ENCODE results near the gene PNPLA7. TPM values are rescaled to one million over a fixed set of nuclear protein-coding genes. Genes with fewer than 3 reads are reported as not detected.
"Not testable (repeated sequence)": the region's sequence is repeated elsewhere in the genome, so short reads cannot be mapped to it uniquely, and the experiment has no call there.

Gene PNPLA7
- total RNA-seq, 1 experiment from 2014 or later: 3.9 TPM

DNA sequence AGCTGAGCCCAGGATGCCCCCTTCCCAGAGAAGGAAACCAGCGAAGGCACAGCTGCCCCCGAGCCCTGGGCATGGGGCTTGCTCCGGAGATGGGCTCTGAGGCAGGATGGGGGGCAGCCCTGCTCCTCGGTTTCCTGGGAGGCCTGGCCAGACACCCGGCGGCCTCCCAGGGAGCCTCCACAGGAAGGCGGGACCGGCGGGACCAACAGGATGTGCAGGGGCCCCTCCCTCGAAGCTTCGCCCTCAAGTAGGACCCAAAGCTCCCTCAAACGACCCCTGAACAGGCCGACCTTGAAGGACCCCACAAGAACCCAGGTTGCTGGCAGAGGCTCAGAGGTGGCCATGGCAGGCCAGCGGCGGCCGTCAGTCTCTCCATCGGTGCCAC is 138.9 kb downstream of the PNPLA7 start:
- BruUV-seq (replicated peaks): no TSS peak
- CTCF ChIA-PET: no interaction called here

DNA sequence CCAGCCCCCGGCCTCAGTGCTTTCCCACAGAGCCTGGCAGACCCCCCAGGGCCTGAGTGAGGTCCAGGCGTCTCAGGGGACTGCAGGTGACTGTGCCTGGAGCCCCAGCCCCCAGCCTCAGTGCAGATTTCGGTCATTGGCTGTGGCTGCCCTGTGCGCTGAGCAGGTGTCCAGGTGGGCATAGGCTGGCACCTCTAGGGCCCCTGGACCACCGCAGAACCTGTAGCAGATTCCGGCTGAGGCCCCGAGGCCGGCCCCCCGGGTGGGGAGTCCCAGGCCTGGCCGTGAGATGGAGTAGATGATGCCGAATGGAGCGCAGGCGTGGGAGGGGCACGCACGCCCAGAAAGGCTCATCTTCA is 139.3 kb downstream of the PNPLA7 start:
- BruUV-seq (replicated peaks): no TSS peak
- no peak for DNase-seq (ENCODE audit: low read depth, low spot score)
- H3K9me3 ChIP-seq (ENCODE audit: control insufficient read depth, insufficient read depth, low read depth, low read length): no peaks in the 10 kb centered on the region
- no peak for ATAC-seq
- H3K36me3 ChIP-seq (ENCODE audit: control insufficient read depth, insufficient read depth, low read length): no peaks in the 10 kb centered on the region
- no peaks in the 10 kb centered on the region for H3K27me3 ChIP-seq (ENCODE audit: control insufficient read depth, insufficient read depth, low read length)
- POLR2A ChIA-PET: no interaction called here
- CTCF ChIA-PET: no interaction called here
- in situ Hi-C loops (cut with HindIII; ENCODE audit: low pct_unique_long_range_greater_than_20kb, low sequenced_read_pairs) (no loop called here), intact Hi-C loops (cut with micrococcal nuclease; ENCODE audit: unreplicated experiment) (no loop called here)
- TF ChIP-seq, protein P1, sequence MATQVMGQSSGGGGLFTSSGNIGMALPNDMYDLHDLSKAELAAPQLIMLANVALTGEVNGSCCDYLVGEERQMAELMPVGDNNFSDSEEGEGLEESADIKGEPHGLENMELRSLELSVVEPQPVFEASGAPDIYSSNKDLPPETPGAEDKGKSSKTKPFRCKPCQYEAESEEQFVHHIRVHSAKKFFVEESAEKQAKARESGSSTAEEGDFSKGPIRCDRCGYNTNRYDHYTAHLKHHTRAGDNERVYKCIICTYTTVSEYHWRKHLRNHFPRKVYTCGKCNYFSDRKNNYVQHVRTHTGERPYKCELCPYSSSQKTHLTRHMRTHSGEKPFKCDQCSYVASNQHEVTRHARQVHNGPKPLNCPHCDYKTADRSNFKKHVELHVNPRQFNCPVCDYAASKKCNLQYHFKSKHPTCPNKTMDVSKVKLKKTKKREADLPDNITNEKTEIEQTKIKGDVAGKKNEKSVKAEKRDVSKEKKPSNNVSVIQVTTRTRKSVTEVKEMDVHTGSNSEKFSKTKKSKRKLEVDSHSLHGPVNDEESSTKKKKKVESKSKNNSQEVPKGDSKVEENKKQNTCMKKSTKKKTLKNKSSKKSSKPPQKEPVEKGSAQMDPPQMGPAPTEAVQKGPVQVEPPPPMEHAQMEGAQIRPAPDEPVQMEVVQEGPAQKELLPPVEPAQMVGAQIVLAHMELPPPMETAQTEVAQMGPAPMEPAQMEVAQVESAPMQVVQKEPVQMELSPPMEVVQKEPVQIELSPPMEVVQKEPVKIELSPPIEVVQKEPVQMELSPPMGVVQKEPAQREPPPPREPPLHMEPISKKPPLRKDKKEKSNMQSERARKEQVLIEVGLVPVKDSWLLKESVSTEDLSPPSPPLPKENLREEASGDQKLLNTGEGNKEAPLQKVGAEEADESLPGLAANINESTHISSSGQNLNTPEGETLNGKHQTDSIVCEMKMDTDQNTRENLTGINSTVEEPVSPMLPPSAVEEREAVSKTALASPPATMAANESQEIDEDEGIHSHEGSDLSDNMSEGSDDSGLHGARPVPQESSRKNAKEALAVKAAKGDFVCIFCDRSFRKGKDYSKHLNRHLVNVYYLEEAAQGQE (IDR thresholded peaks at IDR 0.05; ENCODE audit: insufficient read depth in 1 of 2, low read depth in 2 of 2, low read length in 1 of 2): no peak
- TF ChIP-seq, protein P2, sequence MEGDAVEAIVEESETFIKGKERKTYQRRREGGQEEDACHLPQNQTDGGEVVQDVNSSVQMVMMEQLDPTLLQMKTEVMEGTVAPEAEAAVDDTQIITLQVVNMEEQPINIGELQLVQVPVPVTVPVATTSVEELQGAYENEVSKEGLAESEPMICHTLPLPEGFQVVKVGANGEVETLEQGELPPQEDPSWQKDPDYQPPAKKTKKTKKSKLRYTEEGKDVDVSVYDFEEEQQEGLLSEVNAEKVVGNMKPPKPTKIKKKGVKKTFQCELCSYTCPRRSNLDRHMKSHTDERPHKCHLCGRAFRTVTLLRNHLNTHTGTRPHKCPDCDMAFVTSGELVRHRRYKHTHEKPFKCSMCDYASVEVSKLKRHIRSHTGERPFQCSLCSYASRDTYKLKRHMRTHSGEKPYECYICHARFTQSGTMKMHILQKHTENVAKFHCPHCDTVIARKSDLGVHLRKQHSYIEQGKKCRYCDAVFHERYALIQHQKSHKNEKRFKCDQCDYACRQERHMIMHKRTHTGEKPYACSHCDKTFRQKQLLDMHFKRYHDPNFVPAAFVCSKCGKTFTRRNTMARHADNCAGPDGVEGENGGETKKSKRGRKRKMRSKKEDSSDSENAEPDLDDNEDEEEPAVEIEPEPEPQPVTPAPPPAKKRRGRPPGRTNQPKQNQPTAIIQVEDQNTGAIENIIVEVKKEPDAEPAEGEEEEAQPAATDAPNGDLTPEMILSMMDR (IDR thresholded peaks at IDR 0.05): no peak
- TF ChIP-seq POLR2AphosphoS5 (IDR thresholded peaks at IDR 0.05; ENCODE audit: low read depth, low read length) (no peak), SIN3A (IDR thresholded peaks at IDR 0.05; ENCODE audit: borderline replicate concordance, insufficient read depth, low read depth, low read length) (no peak), TCF7L2 (IDR thresholded peaks at IDR 0.05; ENCODE audit: low read depth, low read length) (no peak)
- peak overlapping the region; percentile 77 for H3K27ac ChIP-seq (ENCODE audit: low read length)
- H3K4me3 ChIP-seq (ENCODE audit: low read depth in 2 of 2, low read length in 2 of 2): no peak overlapping the region
- H3K4me1 ChIP-seq (ENCODE audit: control insufficient read depth, insufficient read depth, low read length): peaks cover 46% of the 10 kb centered on the region

More for the DNA sequence above, 138.9 kb downstream of the PNPLA7 start:
- POLR2A ChIA-PET: no interaction called here
- ATAC-seq: peak; percentile 24; the same call in 1 of the 2 replicates
- peak overlapping the region in 1 of 2 experiments; percentile 23; a peak in 1 of 4 replicates for H3K4me3 ChIP-seq (ENCODE audit: low read depth in 2 of 2, low read length in 2 of 2)
- TF ChIP-seq POLR2AphosphoS5 (IDR thresholded peaks at IDR 0.05; ENCODE audit: low read depth, low read length) (no peak), SIN3A (IDR thresholded peaks at IDR 0.05; ENCODE audit: borderline replicate concordance, insufficient read depth, low read depth, low read length) (no peak), TCF7L2 (IDR thresholded peaks at IDR 0.05; ENCODE audit: low read depth, low read length) (no peak)
- TF ChIP-seq, protein P1 (IDR thresholded peaks at IDR 0.05; ENCODE audit: insufficient read depth in 1 of 2, low read depth in 2 of 2, low read length in 1 of 2): no peak
- H3K36me3 ChIP-seq (ENCODE audit: control insufficient read depth, insufficient read depth, low read length): no peaks in the 10 kb centered on the region
- intact Hi-C loops (cut with micrococcal nuclease; ENCODE audit: unreplicated experiment) (no loop called here), in situ Hi-C loops (cut with HindIII; ENCODE audit: low pct_unique_long_range_greater_than_20kb, low sequenced_read_pairs) (no loop called here)
- H3K27me3 ChIP-seq (ENCODE audit: control insufficient read depth, insufficient read depth, low read length): no peaks in the 10 kb centered on the region
- no peak for DNase-seq (ENCODE audit: low read depth, low spot score)
- H3K27ac ChIP-seq (ENCODE audit: low read length): peak overlapping the region; percentile 77
- peaks cover 47% of the 10 kb centered on the region for H3K4me1 ChIP-seq (ENCODE audit: control insufficient read depth, insufficient read depth, low read length)
- H3K9me3 ChIP-seq (ENCODE audit: control insufficient read depth, insufficient read depth, low read depth, low read length): no peaks in the 10 kb centered on the region

DNA sequence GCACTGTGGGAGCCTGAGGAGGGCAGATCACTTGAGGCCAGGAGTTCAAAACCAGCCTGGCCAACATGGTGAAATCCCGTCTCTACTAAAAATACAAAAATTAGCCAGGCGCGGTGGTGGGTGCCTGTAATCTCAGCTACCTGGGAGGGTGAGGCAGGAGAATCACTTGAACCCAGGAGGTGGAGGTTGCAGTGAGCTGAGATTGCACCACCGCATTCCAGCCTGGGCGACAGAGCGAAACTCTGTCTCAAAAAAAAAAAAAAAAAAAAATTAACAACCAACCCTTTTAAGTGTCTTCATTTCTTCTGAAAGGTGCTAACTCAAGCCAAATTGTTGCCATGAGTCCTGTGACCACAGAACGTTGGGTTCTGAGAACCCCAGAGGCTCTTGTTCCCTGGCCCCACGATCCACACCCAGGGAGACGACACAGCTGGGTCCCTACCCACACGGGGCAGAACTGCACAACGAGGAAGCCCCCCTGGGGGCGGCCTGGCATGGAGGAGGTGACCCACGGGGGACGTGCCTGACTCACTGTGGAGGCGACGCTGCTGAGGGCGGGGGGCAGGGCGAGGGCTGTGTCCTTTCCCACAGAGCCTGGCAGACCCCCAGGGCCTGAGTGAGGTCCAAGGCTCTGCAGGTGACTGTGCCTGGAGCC is 139.8 kb downstream of the PNPLA7 start:
- POLR2A ChIA-PET; BruUV-seq (replicated peaks); H3K36me3 ChIP-seq (ENCODE audit: control insufficient read depth, insufficient read depth, low read length); in situ Hi-C loops (cut with HindIII; ENCODE audit: low pct_unique_long_range_greater_than_20kb, low sequenced_read_pairs); DNase-seq (ENCODE audit: low read depth, low spot score); CTCF ChIA-PET; intact Hi-C loops (cut with micrococcal nuclease; ENCODE audit: unreplicated experiment); ATAC-seq; H3K4me3 ChIP-seq (ENCODE audit: low read depth in 2 of 2, low read length in 2 of 2); H3K27me3 ChIP-seq (ENCODE audit: control insufficient read depth, insufficient read depth, low read length); H3K9me3 ChIP-seq (ENCODE audit: control insufficient read depth, insufficient read depth, low read depth, low read length): not testable (repeated sequence)
- H3K4me1 ChIP-seq (ENCODE audit: control insufficient read depth, insufficient read depth, low read length): peaks cover 41% of the 10 kb centered on the region
- peak overlapping the region; percentile 77 for H3K27ac ChIP-seq (ENCODE audit: low read length)

Measured in Panc1 (cell line).